HL-60 (cell line): ENCODE measurements around the gene TRAIP.

Experiments
- CTCF ChIP-seq: IDR thresholded peaks from one replicate; pipeline ENCODE4 v1.5.1; 2011; ENCODE audit warnings: low read length, control low read depth, inconsistent platforms; ENCODE audit not compliant: insufficient read depth
- POLR2AphosphoS5 ChIP-seq: IDR thresholded peaks from 2 replicates; pipeline ENCODE4 v1.6.1; 2012; ENCODE audit warnings: low read depth

- no peak for TF ChIP-seq CTCF
- no peak for TF ChIP-seq POLR2AphosphoS5
These were observed 15.3 kb upstream of the TRAIP start for GRCh38 chr3:49871531-49872153.
